Measurements from ENCODE around the gene WDPCP.
"Not testable (repeated sequence)": the region's sequence is repeated elsewhere in the genome, so short reads cannot be mapped to it uniquely, and the experiment has no call there.

Gene WDPCP

DNA sequence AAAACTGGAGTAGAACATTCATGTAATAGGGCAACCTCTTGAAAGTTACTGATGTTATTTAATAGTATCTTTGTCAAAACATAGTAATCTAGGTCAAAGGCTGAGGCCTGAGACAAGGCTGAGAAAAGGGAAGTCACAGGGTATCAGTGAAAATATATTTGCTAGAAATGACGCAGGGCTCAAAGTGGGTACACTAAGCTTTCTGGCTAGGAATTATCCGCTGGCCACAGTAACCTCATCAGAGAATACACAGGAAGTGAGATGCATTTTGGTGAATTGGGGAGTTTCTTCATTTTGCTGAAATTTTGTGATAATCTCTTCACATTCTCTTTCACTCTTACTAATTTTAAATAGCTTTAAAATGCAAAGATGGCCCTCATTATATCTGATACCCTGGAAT is 330.8 kb downstream of the WDPCP start:
- DNase-seq (ENCODE audit: low read depth in 2 of 2) = no peak

DNA sequence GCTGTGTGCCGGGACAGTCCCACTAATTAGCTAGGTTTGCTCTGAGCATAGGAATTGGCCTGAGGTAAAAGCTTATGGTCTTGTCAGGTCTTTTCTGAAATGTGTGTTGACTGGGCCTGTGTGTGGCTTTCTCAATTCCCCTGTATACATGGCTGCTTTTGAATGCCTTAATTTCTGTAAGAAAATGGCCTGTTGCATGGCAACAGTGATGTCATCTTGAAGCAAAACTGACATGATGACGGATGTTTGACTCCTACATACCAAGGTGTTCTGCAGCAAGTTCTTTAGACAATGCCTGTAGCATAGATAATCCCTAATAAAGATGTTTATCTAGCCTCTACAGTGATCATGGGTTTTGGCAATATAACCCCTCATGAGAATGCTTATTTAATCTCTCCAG is 339.1 kb downstream of the WDPCP start:
- no peak for DNase-seq (ENCODE audit: low read depth in 2 of 2)

GRCh38 chr2:63242747-63243146 is 345.5 kb downstream of the WDPCP start:
- DNase-seq (ENCODE audit: low read depth in 2 of 2) = no peak

DNA sequence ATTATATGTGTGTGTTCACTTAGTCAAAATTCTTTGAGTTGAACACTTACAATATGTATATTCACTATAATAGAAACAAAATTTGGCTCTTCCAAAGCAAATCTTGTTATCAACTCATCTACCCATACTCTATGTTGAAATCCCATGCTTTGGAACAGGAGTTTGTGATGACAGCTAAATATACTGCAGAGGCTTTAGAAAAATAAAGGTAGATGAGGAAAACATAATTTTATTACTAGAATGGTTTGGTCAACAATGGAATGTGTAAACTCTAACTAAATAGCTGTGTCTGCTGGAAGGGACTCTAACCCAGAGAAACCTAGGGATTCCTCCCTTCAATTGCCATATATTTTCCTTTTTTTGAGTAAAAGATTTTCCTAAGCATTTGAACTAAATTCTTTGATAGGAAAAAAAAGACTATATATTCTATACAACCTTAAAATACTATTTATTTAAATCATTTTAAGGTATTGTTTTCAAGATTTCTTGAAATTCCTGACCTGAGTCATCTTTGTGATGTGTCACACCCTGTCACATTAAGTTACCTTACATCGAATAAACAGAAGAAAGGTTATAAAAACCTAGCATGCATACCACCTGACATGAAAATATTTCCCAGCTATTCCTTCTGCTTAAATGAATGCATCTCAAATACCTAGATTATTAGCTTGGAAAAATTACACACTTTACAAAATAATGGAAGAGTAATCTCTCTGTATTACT is 362.2 kb downstream of the WDPCP start:
- no peak for DNase-seq (ENCODE audit: low read depth in 2 of 2)

DNA sequence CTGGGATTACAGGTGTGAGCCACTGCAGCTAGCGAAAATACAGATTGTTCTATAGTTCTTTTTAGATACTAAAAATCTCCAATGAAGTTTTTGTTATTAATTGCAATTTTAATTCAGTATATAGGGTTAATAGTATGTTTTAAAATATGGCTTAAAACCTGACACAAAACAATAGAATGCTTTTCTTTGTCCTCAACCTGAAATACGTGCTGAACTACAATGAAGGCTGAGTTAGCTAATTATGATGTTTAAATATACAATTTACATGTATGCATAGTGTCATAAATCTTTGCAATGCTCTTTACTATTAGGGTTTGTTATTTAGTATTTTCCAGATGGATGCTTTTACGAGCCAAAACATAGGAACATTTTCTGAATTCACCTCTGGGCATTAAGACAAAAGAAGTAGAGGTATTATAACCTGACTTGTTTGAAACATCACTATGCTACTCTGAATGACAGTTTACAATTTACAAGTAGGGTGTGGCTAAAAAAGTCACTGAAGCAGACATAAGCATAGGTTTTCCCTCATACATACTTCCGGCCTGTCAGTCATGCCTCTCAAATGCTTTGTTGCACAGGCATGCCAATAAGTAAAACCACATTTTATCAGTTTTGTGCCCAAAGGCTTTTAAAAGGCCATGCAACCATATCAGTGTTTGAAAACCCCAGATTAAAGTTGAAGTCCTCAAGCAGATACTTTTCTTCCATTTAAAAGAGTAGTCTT is 369.3 kb downstream of the WDPCP start:
- no peak for DNase-seq (ENCODE audit: low read depth in 2 of 2)

GRCh38 chr2:63195310-63195709 is 393.0 kb downstream of the WDPCP start:
- no peak for DNase-seq (ENCODE audit: low read depth in 2 of 2)

GRCh38 chr2:63194175-63194574 is 394.1 kb downstream of the WDPCP start:
- no peak for DNase-seq (ENCODE audit: low read depth in 2 of 2)

GRCh38 chr2:63192889-63193774 is 395.1 kb downstream of the WDPCP start:
- no peak for DNase-seq (ENCODE audit: low read depth in 2 of 2)

GRCh38 chr2:63192169-63192888 is 395.9 kb downstream of the WDPCP start:
- DNase-seq (ENCODE audit: low read depth in 2 of 2) = no peak

GRCh38 chr2:63189026-63189425 is 399.3 kb downstream of the WDPCP start:
- DNase-seq (ENCODE audit: low read depth in 2 of 2) = no peak

GRCh38 chr2:63186331-63186730 is 401.9 kb downstream of the WDPCP start:
- DNase-seq (ENCODE audit: low read depth in 2 of 2) = no peak

DNA sequence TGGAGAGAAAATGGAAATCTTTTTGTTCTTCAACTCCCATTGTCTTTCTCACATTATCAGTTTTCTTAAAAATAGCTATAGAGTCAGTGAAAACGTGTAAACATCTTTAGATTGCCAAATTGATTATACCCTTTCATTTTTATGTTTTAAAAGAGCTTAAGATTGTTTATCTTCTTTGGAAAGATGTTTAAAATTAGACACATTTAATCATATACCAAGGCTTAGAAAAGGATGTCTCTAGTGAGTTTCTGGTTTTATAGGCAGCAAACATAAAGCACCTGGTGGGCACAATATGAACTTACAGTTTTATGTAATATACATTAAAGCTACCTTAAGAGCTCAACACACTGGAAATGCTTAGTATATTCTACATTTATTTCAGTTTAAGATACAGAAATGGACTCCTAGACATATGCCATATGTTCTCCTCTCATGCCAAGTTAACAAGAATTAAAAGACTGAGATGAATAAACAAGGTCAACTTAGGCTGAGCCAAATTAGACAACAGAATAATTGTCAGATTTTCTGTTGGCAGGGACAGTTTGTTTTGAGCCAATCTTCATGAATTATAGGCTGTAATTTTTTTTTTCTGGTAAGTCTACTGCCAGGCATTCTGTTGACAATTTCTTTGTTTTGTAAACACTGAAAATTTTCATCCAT is 425.0 kb downstream of the WDPCP start:
- no peak for DNase-seq (ENCODE audit: low read depth in 2 of 2)

GRCh38 chr2:63159262-63159661 is 429.0 kb downstream of the WDPCP start:
- no peak for DNase-seq (ENCODE audit: low read depth in 2 of 2)

DNA sequence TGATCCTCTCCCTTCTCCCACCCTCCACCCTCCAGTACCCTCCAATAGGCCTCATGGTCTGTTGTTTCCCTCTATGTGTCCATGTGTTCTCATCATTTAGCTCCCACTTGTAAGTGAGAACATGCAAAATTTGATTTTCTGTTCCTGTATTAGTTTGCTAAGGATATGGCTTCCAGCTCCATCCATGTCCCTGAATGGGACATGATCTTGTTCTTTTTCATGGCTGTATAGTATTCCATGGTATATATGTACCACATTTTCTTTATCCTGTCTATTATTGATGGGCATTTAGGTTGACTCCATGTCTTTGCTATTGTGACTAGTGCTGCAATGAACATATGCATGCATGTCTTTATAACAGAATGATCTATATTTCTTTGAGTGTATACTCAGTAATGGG is 451.6 kb downstream of the WDPCP start:
- not testable (repeated sequence) for DNase-seq (ENCODE audit: low read depth in 2 of 2)

DNA sequence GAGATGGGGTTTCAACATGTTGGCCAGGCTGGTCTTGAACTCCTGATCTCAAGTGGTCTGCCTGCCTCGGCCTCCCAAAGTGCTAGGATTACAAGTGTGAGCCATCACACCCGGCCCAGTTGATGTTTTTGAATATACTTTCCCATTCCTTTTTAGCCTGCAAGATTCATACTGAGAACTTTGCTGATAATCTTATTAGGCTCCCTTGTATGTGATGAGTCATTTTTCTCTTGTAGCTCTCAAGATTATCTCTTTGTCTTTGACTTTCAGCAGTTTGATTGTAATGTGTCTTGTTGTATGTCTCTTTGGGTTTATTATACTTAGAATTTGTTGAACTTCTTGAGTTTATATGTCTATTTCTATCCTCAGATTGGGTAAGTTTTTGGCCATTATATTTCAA is 456.3 kb downstream of the WDPCP start:
- DNase-seq (ENCODE audit: low read depth in 2 of 2) = no peak

DNA sequence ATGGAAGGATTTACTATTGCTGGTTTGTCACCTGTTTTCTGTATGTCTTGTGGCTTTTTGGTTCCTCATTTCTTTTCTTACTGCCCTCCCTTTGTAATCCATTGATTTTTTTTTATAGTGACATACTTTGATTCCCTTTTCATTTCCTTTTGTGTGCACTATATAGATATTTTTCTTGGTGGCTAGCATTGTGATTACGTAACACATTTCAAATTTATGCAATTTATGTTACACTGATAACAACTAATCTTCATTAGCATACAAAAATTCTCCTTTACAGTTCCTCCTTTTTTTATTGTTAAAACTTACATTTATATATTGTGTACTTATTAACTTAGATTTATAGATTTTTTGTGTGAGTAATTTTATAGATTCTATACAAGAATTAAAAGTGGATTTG is 457.1 kb downstream of the WDPCP start:
- DNase-seq (ENCODE audit: low read depth in 2 of 2) = no peak

DNA sequence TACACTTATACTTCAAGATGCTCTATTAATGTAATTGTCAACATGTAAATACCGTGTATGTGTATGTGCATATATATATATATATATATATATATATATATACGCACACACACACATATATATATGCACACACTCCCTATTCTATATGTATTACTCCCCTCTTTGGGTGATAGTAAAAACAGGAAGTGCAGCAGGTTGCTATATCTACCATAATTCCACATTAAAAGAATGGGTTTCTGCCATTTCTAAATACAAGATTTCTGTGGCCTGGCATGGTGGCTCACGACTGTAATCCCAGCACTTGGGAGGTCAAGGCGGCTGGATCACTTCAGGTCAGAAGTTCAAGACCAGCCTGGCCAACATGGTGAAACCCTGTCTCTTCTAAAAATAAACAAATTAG is 460.7 kb downstream of the WDPCP start:
- no peak for DNase-seq (ENCODE audit: low read depth in 2 of 2)

GRCh38 chr2:63124850-63125249 is 463.4 kb downstream of the WDPCP start:
- no peak for DNase-seq (ENCODE audit: low read depth in 2 of 2)

DNA sequence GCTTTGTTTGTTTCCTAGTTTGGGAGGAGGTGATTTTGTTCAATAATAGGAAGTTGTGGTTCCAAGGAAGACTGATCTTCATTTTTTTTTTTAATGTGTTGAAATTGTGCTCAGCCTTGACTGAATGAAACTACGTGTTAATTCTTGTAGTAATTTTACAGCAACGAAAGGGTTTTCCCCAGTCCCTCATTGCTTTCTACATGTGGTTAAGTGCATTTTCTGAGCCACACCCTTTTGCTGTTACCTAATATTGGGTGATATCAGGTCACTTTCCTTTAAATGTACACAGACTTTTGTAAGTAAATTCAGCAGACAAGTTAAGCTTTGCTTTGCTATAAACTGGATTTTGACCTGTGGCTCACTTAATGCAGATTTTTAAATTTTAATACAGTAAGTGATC is 464.1 kb downstream of the WDPCP start:
- no peak for DNase-seq (ENCODE audit: low read depth in 2 of 2)

DNA sequence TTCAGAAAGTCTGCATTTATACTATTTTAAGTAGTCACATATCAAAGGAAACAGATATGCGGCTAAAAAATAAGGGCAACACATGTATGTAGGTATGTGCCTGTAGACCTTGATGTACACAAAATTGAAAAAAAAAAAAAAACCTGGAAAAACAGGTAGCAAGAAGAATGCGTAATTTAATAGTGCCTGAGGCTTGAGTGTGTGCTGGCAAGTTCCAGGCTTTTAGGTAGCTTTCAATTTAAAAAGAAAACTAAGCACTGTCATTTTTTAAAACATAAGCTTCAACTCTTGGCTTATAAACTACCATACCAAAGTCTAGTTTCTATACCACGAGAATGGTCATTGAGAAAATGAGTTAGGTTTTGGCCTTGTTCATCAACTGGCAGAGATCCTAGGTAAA is 465.4 kb downstream of the WDPCP start:
- no peak for DNase-seq (ENCODE audit: low read depth in 2 of 2)

All from stimulated activated CD4-positive, alpha-beta T cell treated with anti-CD3 and anti-CD28 coated beads, Interleukin-12 subunit alpha, Interleukin-12 subunit beta, amount 100 ng/mL, for 24 hours (primary cell).